Sigmoid colon (tissue), 4 donors: ENCODE measurements around the gene IQGAP2.

Experiments
- CTCF ChIP-seq, 4 experiments: fragments of 450-650 bp in 3 of 4; fragments of 200-600 bp in 1 of 4; IDR thresholded peaks; one replicate each; pipeline ENCODE4 v1.5.1; 2016 to 2019; ENCODE audit warnings: antibody characterized with exemption in 4 of 4, mild to moderate bottlenecking in 3 of 4, moderate library complexity in 2 of 4
- POLR2A ChIP-seq, 2 donors: fragments of 450-650 bp; IDR thresholded peaks; one replicate each; pipeline ENCODE4 v1.6.1; 2016; ENCODE audit warnings: antibody characterized with exemption in 2 of 2, mild to moderate bottlenecking in 2 of 2, moderate library complexity in 2 of 2
- POLR2AphosphoS5 ChIP-seq, 4 donors: sonication (generic); formaldehyde crosslinking; IDR thresholded peaks; one replicate each; pipeline ENCODE4 v1.6.1; 2017; ENCODE audit warnings: antibody characterized with exemption in 4 of 4

- TF ChIP-seq POLR2AphosphoS5 (IDR thresholded peaks at IDR 0.05) (no peak), CTCF (IDR thresholded peaks at IDR 0.05) (no peak), POLR2A (IDR thresholded peaks at IDR 0.05) (no peak)
These were observed 12.8 kb downstream of the IQGAP2 start for GRCh38 chr5:76415855-76416254.
